ENCODE measurements around the gene PGAM2. TPM values are rescaled to one million over a fixed set of nuclear protein-coding genes. Genes with fewer than 3 reads are reported as not detected.

Gene PGAM2
- total and polyA plus RNA-seq, 2 experiments from 2014 or later, result 0.73 TPM; not detected in 1

GRCh38 chr7:44105832-44106231 lies 40.5 kb upstream of the PGAM2 start:
- H3K4me1 ChIP-seq (ENCODE audit: insufficient read depth), result peaks cover 14% of the 10 kb centered on the region
- no peaks in the 10 kb centered on the region for H4K20me1 ChIP-seq (ENCODE audit: insufficient read depth, poor library complexity, severe bottlenecking)
- H3K27ac ChIP-seq, result peak overlapping the region; percentile 44
- no peaks in the 10 kb centered on the region for H3K36me3 ChIP-seq (replicated peaks; ENCODE audit: insufficient read depth, low read depth)
- H3K4me2 ChIP-seq, result peak overlapping the region; percentile 91
- H3K4me3 ChIP-seq, result no peak overlapping the region
- no peaks in the 10 kb centered on the region for H3K9me2 ChIP-seq (replicated peaks; ENCODE audit: insufficient read depth)
- H3K9me3 ChIP-seq (ENCODE audit: low read depth), result no peaks in the 10 kb centered on the region
- H3K79me2 ChIP-seq, result peaks cover 5% of the 10 kb centered on the region
- TF ChIP-seq EZH2phosphoT487 (IDR thresholded peaks at IDR 0.05; ENCODE audit: low read depth, severe bottlenecking, unreplicated experiment) (no peak), EZH2 (IDR thresholded peaks at IDR 0.05; ENCODE audit: borderline replicate concordance) (no peak)
- TF ChIP-seq, protein P1, sequence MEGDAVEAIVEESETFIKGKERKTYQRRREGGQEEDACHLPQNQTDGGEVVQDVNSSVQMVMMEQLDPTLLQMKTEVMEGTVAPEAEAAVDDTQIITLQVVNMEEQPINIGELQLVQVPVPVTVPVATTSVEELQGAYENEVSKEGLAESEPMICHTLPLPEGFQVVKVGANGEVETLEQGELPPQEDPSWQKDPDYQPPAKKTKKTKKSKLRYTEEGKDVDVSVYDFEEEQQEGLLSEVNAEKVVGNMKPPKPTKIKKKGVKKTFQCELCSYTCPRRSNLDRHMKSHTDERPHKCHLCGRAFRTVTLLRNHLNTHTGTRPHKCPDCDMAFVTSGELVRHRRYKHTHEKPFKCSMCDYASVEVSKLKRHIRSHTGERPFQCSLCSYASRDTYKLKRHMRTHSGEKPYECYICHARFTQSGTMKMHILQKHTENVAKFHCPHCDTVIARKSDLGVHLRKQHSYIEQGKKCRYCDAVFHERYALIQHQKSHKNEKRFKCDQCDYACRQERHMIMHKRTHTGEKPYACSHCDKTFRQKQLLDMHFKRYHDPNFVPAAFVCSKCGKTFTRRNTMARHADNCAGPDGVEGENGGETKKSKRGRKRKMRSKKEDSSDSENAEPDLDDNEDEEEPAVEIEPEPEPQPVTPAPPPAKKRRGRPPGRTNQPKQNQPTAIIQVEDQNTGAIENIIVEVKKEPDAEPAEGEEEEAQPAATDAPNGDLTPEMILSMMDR (IDR thresholded peaks at IDR 0.05; ENCODE audit: poor library complexity), result no peak
- H2AFZ ChIP-seq, result no peak overlapping the region
- WGBS (ENCODE audit: low lambda C conversion rate, missing lambda C conversion rate), result 87% methylated on average over 2 of the region's 2 CpGs
- DNase-seq (ENCODE audit: low spot score), result no peak
- H3K27me3 ChIP-seq, result peaks cover 8% of the 10 kb centered on the region

DNA sequence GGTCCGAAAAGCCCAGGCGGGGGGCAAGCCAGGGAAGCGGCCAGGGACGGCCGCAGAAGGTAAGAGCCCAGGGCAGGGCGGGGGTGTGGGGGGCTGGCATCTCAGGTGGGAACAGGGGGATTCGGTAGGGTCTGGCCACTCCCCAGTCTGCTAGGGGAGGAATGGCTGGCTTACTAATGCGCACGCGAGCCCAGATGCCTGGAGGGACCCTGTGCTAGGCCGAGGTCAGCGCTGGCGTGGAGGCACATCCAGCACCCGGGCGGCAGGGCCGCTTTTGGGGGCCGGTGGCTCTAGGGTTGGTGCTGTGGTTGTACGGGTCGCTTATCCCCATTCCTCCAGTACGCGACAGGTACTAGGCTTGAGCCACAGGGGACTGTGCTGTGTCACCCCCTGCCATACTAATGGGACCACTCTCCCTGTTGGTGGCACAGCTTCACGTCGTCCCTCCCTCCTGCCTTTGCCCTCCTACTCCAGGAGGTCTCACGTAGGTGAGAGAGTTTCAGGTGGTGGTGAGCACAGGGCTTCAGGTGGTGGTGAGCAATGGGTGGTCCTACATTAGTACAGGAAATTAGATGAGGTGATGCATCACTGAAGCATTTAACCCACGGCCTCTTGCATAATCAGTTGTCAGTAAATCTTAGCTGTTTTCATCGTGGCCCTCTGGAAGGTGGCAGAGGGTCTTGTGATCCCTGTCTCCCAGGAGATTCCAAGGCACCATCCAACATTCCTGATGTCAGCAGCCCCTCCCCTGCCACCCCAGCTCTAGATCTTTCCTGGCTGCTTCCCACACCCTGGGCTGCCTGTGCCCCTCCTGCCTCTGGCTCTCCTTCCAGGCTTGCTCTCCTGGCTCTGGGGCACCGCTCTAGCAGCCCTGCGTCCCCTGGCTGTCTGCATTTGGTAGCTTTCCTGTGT lies 39.7 kb upstream of the PGAM2 start:
- H3K4me3 ChIP-seq, result peak overlapping the region; percentile 82
- no peaks in the 10 kb centered on the region for H4K20me1 ChIP-seq (ENCODE audit: insufficient read depth, poor library complexity, severe bottlenecking)
- no peaks in the 10 kb centered on the region for H3K9me2 ChIP-seq (replicated peaks; ENCODE audit: insufficient read depth)
- H3K9me3 ChIP-seq (ENCODE audit: low read depth), result no peaks in the 10 kb centered on the region
- no peak for TF ChIP-seq EZH2phosphoT487 (IDR thresholded peaks at IDR 0.05; ENCODE audit: low read depth, severe bottlenecking, unreplicated experiment)
- TF ChIP-seq EZH2 (IDR thresholded peaks at IDR 0.05; ENCODE audit: borderline replicate concordance), result no peak
- TF ChIP-seq, protein P1 (IDR thresholded peaks at IDR 0.05; ENCODE audit: poor library complexity), result no peak
- peak overlapping the region; percentile 91 for H3K4me2 ChIP-seq
- peaks cover 14% of the 10 kb centered on the region for H3K4me1 ChIP-seq (ENCODE audit: insufficient read depth)
- H2AFZ ChIP-seq, result peak overlapping the region; percentile 71
- peaks cover 8% of the 10 kb centered on the region for H3K27me3 ChIP-seq
- peaks cover 5% of the 10 kb centered on the region for H3K79me2 ChIP-seq
- no peaks in the 10 kb centered on the region for H3K36me3 ChIP-seq (replicated peaks; ENCODE audit: insufficient read depth, low read depth)
- H3K27ac ChIP-seq, result peak overlapping the region; percentile 81
- 21% methylated on average over 24 of the region's 28 CpGs for WGBS (ENCODE audit: low lambda C conversion rate, missing lambda C conversion rate)
- DNase-seq (ENCODE audit: low spot score), result peak; percentile 66

DNA sequence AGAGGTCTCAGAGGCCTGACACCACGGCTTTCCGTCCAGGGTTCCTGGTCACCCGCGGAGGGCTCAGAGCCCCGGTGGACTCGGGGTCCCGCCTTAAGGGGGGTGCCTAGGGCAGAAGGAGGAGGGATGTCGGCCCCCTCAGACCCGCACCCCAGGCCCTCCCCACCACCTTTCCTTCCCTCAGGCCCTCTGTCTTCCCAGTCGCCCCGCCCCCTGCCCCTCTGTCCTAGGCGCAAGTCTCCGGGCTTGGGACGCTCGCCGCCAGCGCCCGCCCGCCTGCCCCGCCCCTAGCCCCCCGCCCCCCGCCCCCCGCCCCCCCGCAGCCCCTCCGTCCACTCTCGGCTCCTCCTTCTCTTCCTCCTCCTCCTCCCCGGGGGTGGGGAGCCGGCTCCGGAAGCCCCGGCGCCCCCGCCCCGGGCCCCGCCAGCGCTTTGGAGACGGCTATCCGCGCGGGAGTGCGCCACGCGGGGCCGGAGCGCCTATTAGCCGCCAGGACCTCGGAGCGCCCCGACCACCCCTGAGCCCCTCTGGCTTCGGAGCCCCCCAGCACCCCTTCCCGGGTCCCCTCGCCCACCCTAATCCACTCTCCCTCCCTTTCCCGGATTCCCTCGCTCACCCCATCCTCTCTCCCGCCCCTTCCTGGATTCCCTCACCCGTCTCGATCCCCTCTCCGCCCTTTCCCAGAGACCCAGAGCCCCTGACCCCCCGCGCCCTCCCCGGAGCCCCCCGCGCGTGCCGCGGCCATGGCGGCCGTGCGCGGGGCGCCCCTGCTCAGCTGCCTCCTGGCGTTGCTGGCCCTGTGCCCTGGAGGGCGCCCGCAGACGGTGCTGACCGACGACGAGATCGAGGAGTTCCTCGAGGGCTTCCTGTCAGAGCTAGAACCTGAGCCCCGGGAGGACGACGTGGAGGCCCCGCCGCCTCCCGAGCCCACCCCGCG lies 38.8 kb upstream of the PGAM2 start, which contains the start of gene AEBP1:
TSS of gene AEBP1 (plus strand) at position 423 of the 937 bp plus-strand sequence. CDS start at position 744, 321 bp downstream.
- Histone ChIP-seq H2AFZ (peak within 1 kb of the TSS; percentile 71), H3K27me3 (peaks cover 8% of the 10 kb centered on the region), H3K4me1 (ENCODE audit: insufficient read depth) (peaks cover 14% of the 10 kb centered on the region), H3K4me3 (peak within 1 kb of the TSS; percentile 82), H4K20me1 (ENCODE audit: insufficient read depth, poor library complexity, severe bottlenecking) (no peaks in the 10 kb centered on the region), H3K9me3 (ENCODE audit: low read depth) (no peaks in the 10 kb centered on the region), H3K27ac (peak within 1 kb of the TSS; percentile 81), H3K79me2 (peaks cover 5% of the 10 kb centered on the region), H3K9me2 (replicated peaks; ENCODE audit: insufficient read depth) (no peaks in the 10 kb centered on the region), H3K4me2 (peak within 1 kb of the TSS; percentile 91), H3K36me3 (replicated peaks; ENCODE audit: insufficient read depth, low read depth) (no peaks in the 10 kb centered on the region)
- peak; percentile 57 for DNase-seq (ENCODE audit: low spot score)
- WGBS (ENCODE audit: low lambda C conversion rate, missing lambda C conversion rate), result 2% methylated on average over 36 of the region's 87 CpGs
- TF ChIP-seq, protein P1 (IDR thresholded peaks at IDR 0.05; ENCODE audit: poor library complexity), result no peak
- peak; percentile 31 for TF ChIP-seq EZH2 (IDR thresholded peaks at IDR 0.05; ENCODE audit: borderline replicate concordance)
- TF ChIP-seq EZH2phosphoT487 (IDR thresholded peaks at IDR 0.05; ENCODE audit: low read depth, severe bottlenecking, unreplicated experiment), result no peak

Data from hepatocyte (in vitro differentiated cells).